DMS153 treated with DMSO at 0.1 percent for 48 hours (cell line): ENCODE results near the gene GAGE10.
"Not testable (repeated sequence)": the region's sequence is repeated elsewhere in the genome, so short reads cannot be mapped to it uniquely, and the experiment has no call there.

ENCODE experiments used
- DNase-seq: peaks from one replicate; lab custom pipeline; 2025; ENCODE audit not compliant: unreplicated experiment; lab: John Stamatoyannopoulos, UW

GAGE10 gene

DNA sequence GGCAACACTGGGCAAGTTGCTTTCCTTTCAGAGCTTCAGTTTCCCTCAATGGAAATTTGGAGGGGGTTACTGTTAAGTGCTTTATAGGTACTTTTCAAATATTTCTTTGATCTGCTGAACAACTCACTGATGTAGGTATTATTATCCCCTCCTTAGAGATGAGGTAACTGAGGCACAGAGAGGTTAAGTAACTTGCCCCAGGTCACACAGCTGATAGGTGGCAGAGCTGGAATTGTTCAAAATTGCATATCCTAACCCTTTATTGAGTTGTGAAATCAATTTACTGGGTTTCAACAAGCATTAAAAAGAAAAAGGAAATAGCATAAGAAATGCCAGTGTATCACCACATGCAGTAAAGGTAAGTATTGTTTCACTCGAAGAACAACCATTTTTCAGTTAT, 27.2 kb upstream of the GAGE10 start:
- no peak for DNase-seq

DNA sequence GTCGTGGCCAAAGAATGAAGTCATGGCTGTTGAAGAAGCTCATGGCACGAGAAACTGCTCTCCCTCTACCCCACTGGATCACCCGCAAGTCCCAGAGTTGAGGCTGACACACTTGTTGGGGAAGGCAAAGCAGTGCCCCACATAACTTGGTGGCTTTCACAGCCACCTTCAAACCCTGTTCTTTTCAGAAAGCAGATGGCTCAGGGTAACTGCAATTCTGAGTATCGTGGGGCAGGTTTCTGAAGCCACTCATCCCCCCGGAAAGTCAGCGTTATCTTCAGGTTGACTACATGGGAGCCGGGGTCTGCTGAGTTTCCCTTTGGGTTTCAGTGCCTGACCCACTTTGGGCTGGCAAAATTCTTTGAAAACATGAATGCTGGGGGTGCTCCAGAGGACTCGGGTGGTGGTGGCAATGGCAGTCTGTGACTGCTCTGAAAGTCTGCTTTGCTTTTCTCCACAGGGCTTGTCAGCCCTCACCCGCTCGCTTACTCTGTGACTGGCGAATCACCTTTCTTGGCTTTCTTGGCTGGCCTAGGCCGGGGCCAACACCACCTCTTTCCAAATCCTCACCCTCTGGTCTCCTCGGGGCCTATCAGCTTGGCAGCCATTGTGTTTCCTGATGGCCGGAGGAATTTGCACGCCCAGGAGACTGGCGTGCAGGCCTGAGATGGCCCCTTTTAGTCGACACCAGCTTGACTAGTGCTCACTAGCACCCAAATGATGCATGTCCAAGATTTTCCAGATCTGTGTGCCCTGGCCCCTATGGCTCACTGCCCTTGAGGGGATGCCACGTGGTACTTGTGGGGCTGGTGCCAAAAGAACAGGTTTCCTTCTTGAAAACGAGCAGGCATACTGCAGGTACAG, 26.5 kb upstream of the GAGE10 start:
- DNase-seq = no peak

DNA sequence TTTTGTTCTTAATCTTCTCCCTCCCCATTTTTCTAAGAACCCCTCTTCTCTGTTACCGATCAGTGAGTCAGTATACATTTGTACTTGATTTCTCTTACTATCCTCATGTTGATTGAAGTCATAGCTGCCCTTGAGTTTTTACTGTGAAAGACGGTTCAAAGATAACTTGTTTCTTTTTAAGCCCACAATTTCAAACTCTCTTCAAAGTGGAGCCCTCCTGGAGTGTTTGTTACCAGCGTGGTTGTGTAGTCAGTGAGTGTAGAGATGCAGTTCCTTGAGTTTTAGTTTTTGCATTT, 26.0 kb upstream of the GAGE10 start:
- DNase-seq = no peak

DNA sequence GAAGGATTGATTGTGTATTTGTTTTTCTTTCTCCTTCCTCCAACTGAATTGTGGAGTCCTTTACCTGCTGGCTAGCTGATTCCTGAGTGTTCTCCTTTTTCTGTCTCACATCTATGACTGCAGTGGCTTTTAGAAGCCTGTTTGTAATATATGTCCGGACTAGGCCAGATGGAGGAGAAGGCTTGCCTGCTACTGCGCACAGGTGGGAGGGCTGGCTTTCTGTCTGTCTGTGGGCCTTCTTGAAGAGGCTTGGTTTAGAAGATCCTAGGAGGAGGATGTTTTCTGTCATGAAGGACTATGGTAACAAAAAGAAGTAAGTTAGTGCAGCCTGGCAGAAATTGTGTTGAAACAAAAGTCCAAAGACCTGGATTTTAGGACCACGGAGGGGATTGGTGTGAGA, 25.4 kb upstream of the GAGE10 start:
- no peak for DNase-seq

DNA sequence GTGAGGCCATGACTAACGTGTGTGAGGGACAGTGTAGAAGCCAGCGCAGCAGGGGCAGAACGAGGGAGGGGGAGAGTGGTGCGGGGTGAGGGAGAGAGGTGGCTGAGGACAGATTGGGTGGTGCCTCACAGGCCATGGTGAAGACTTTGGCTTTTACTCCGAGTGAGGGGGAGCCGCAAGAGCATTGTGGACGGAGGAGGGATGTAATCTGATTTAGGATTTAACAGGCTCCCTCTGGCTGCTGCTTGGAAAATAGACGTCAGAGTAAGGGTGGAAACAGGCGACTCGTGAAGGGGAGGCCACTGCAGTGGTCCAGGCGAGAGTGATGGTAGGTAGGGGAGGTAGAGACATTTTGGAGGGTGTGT, 20.8 kb upstream of the GAGE10 start:
- DNase-seq = no peak

DNA sequence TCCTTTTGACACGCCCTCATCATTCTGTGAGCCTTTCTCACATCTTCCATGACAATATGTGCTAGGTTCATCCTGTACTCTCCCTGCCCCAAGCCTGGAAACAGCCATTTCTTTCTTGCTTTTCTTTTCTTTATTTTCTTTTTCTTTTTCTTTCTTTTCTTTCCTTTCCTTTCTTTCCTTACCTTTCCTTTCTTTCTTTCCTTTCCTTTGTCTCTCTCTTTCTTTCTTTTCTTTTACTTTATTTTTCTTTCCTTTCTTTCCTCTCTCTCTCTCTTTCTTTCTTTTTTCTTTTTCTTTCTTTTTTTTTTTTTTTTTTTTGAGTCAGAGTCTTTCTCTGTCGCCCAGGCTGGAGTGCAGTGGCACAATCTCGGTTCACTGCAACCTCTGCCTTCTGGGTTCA, 19.2 kb upstream of the GAGE10 start:
- DNase-seq = no peak

DNA sequence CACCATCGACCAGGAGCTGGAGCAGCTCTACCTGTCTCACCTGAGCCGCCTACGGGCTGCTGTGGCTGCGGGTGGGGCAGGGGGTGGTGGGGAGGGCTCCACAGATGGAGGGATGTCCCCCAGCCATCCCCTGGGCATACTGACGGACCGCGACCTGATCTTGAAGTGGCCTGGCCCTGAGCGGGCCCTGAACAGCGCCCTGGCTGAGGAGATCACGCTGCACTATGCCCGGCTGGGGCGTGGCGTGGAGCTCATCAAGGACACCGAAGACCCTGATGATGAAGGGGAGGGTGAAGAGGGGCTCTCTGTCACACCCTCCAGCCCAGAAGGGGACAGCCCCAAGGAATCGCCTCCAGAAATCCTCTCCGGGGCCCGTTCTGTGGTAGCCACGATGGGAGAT, 17.3 kb upstream of the GAGE10 start:
- no peak for DNase-seq

DNA sequence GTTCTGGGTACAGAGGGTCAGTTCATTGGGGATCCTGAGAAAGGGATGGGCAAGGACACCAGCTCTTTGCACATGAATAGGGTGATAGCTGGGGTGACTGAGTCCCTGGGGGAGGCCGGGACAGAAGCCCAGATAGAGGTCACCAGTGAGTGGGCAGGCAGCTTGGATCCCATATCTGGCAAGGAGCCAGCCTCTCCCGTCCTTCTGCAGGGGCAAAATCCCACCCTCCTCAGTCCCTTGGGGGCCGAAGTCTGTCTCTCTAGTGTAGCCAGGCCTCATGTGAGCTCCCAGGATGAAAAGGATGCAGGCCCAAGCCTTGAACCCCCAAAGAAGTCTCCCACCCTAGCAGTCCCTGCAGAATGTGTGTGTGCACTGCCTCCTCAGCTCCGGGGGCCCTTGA, 16.9 kb upstream of the GAGE10 start:
- no peak for DNase-seq

DNA sequence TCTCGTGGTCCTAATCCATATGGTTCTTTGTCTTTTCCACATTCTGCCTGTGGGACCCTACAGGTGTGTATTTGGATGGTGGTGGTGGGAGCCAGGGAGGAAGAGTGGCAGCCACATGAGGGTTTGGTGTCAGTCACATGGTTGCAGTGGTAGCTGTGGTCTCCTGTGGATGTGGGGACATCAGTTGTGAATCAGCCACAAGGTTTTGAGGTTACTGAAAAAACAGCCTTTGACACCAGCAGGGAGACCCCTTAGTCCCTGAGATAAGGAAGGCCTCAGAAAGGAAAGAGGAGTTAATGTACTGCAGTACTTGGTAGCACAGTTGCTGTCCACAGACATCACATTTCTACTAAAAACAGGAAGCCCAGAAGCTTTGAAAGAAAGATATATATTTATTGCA, 15.8 kb upstream of the GAGE10 start:
- DNase-seq = no peak

DNA sequence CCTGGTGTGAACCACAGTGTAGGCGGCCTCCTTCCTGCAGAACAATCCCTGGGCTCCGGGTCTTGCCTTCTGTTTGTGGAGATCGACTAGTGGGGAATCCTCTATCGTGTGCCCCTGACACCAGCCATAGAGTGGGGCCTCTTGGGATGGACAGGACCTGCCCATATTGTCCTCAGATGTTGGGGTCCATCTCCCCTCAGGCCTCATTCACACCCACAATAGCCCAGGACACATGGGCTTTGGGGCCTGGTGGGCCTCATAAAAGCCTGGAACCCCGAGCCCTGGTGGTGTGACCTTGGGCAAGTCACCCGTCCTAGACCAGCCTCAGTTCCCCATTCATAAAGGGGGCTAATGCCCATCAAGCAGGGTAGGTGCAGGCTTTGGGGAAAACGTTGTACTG, 13.2 kb upstream of the GAGE10 start:
- no peak for DNase-seq

DNA sequence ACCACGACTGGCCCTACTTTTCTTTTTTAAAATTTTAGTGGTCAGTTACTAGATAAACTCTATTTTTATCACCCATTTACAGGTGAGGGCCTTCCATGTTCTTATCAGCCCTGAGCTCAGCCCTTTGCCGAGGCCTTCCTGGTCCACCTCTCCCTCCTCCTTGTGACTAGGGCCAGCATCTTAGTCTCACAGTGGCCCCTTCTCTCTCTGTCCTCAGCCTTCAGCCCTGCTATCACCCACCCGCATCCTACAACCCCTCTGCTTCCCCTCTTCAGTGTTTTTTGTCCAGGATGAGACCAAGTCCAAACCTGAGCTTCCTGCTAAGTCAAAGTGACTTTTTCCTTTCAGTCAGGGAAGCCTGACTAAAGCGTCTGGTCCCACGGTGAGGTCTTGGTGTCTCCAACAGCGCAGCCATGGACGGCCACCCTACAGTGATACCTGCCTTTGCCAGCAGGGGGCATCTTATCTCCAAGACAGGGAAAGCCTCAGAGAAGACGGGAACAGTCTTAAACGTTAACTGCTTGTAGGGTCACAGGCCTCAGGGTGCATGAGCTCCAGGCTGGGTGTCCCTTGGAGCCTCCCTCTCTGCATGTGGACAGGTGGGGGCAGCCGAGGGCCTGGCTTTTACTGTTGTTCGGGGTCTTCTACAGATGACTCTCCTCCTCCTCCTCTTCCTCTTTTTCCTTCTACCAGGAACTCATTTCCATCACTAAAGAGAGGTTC, 11.7 kb upstream of the GAGE10 start:
- no peak for DNase-seq

DNA sequence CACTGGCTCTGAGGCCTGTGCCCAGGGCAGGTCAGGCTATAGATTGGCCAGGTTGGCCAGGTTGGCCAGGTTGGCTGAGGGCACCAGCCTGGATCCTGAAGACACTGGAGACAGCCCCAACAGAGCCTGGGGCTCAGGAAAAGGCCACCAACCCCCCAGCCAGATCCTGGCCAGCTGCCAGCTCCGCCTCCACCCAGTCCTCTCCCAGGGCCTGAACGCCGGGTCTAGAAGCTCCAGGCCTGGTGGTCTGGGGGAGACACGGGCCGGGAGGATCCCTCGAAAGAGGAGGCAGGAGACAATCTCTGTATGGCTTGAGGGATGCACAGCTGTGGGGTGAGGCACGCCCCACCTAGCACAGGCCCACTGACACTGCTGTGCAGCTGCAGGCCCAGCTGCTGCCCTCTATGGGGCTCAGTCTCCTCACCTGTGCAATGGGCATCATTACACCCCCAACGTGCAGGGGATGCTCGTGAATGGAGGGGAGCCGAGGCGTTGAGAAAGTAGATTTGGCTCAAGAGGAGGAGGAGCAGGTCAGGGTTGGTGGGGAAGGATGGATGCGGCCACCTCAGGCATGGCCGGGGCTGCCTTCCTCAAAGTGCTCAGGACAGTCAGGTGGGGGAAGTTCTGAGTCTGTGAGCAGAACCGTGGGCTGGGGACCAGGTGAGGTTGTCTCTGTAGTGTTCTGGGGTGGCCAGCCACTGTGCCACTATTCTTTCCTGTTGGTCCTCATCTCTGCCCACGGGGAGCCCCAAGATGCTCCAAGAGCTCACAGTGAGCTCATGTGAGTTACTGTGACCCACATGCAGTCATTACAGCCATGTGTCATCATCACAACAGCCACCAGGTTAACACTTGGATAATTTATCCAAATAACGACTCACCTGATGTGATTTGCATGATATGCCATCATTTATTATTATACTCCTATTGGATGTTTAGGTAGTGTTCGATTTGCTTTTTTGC, 10.8 kb upstream of the GAGE10 start:
- no peak for DNase-seq

DNA sequence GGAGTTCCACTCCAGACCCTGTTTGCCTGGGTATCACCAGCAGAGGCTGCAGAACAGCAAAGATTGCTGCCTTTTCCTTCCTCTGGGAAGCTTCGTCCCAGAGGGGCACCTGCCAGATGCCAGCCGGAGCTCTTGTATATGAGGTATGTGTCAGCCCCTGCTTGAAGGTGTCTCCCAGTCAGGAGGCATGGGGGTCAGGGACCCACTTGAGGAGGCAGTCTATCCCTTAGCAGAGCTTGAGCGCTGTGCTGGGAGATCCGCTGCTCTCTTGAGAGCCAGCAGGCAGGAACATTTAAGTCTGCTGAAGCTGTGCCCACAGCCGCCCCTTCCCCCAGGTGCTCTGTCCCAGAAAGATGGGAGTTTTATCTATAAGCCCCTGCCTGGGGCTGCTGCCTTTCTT, 4.2 kb upstream of the GAGE10 start:
- DNase-seq = not testable (repeated sequence)

DNA sequence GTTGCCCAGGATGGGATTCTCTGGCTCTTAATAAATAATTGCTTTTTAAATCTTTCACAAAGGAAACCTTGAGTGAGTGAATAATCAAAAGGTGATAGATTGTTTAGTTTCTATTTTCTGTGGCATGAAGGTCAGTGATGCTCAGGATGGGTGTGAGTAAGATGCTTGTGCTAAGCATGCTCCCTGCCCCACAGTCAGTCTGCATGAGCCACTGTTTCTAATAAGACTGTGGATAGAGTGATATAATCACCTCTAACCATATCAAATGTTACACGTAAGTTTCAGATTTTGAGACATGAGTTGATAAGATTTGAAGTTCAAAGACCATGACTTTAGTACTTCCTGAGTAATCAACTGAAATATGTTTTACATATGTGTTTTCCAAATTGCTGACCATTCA, 2.7 kb upstream of the GAGE10 start:
- no peak for DNase-seq

DNA sequence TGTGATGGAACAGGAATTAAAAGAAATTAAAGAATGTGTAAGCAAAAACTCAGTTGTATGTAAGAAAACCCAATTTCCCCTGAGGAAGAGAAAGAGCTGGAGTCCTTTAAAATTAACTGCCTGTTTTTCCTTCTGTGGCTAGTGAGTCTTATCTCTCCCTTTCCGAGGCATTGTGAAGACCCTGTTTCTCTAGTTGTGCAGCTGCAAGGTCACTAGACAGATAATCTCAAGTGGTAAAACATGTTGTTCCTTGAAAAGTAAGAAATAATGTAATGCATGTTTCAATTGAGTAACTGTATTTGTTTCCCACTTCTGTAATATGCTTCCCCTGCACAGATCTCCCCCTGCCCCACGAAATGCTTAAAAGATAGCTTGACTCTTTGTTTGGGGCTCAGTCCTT, 4.3 kb downstream of the GAGE10 start:
- DNase-seq = not testable (repeated sequence)

DNA sequence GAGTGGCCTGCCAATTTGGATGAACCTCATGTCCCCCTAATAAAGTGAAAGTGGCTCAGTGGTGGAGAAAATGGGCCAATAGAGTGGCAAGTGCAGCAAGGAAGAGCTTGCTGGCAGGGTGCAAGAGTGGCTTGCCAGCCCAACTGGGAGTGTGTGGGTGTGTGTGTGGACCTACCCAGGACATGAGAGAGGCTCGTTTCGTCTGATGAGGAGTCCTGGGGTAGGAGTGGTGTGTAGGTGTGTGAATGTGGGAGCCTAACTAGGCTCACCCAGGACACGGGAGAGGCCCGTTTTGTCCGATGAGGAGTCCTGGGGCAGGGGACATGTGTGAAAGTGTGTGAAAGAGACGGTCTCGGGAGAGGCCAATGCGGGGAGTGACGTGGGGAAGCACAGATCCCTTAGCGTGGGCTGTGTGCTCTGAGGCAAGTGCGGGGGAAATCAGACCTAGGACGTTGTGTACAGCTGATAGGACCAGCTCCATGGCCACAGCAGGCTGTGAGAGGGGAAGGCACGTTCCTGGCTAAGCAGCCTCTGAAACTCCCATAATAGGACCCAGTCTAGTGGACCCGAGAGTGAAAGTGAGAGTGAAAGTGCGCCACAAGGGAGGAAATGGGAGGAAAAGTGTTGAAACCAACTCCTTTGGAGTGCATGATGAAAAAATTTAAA, 5.3 kb downstream of the GAGE10 start:
- no peak for DNase-seq

DNA sequence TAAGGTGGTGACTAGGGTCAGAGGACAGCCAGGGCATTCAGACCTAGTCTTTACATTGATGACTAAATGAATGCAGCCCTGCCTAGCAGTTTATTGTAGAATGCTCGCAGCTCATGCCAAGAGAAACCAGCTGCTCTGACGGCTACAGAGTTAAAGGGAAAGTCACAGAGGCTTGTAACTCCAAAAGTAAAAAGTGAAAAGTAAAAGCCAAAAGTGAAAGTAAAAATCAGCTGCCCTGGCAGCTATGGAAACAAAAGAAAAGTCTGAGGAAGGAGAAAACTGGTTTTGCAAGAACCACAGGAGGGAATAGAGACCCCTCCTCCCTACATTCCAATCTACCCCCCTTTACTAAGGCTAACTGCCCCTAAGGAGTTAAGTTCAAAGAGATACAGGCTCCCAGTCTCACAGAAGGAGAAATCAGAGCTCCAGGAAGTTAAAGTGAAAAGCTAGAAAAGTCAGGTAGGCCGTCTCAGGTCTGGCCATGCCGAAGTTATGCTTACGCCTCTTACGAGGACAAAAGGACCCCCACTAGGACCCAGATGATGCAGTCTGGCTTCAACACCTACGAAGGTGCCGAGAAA, 6.0 kb downstream of the GAGE10 start:
- no peak for DNase-seq

DNA sequence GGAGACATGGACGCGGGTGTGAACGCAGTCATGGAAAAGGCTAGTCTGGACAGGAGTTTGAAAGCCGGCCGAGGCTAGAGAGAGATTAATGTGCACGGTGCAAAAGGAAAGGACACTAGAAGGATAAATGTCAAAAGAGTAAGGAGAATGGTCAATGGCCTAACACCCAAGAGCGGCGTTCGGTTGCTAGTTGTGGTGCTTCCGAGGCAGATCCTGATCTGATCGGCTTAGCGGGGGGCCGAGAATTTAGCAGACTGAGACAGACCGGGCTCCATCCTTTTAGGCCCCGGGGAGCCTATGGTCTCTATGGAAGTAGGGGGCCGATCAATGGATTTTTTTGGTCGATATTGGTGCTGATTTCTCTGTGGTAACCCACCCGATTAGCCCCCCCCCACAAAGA, 6.9 kb downstream of the GAGE10 start:
- no peak for DNase-seq

DNA sequence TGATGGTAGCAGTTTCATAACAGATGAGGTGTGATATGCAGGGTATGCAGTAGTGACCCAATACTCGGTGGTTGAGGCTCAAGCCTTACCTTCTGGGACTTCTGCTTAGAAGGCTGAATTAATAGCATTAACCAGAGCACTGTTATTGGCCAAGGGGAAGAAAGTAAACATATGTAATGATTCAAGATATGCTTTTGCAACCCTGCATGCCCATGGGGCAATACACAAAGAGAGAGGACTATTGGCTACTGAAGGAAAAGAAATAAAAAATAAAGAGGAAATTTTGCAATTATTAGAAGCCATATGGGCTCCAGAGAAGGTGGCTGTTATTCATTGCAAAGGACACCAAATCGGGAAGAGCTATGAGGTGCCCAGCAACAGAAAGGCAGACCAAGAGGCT, 8.7 kb downstream of the GAGE10 start:
- no peak for DNase-seq

DNA sequence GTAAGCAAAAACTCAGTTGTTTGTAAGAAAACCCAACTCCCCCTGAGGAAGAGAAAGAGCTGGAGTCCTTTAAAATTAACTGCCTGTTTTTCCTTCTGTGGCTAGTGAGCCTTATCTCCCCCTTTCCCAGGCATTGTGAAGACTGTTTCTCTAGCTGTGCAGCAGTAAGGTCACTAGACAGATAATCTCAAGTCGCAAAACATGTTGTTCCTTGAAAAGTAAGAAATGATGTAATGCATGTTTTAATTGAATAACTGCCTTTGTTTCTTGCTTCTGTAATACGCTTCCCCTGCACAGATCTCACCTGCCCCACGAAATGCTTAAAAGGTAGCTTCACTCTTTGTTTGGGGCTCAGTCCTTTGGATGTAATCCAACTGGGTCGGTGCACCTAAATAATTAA, 12.6 kb downstream of the GAGE10 start:
- DNase-seq = no peak

DNA sequence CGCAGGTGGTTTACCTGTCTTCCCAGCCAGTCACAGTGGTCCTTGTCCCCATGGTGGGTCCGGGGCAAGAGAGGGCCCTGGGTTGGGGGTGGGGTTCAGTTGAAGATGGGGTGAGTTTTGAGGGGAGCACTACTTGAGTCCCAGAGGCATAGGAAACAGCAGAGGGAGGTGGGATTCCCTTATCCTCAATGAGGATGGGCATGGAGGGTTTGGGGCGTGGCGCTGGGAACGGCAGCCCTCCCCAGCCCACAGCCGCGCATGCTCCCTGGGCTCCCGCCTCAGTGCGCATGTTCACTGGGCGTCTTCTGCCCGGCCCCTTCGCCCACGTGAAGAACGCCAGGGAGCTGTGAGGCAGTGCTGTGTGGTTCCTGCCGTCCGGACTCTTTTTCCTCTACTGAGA, 18.3 kb downstream of the GAGE10 start, which contains the start of gene GAGE12J:
TSS of gene GAGE12J (plus strand) at position 301 of the 400 bp plus-strand sequence. CDS start 1,157 bp downstream, outside the sequence.
- DNase-seq = not testable (repeated sequence)
